A673 (cell line): Measurements from ENCODE around the gene ZFYVE19.

Experiments used
- EZH2 ChIP-seq: fragments of 200-600 bp; sonication (generic); IDR thresholded peaks from 2 replicates; pipeline ENCODE4 v1.6.1; 2017; ENCODE audit warnings: borderline replicate concordance, low read depth, mild to moderate bottlenecking, mixed read lengths, antibody characterized with exemption, low read length; ENCODE audit not compliant: poor library complexity, severe bottlenecking
- TF ChIP-seq, protein P1 (sequence below): fragments of 300-800, 200-600 bp; sonication (generic); conservative IDR thresholded peaks from 2 replicates; pipeline ENCODE4 v1.5.1; 2017; ENCODE audit warnings: low read depth, mild to moderate bottlenecking, antibody characterized with exemption, low read length, moderate library complexity, mixed read lengths

DNA sequence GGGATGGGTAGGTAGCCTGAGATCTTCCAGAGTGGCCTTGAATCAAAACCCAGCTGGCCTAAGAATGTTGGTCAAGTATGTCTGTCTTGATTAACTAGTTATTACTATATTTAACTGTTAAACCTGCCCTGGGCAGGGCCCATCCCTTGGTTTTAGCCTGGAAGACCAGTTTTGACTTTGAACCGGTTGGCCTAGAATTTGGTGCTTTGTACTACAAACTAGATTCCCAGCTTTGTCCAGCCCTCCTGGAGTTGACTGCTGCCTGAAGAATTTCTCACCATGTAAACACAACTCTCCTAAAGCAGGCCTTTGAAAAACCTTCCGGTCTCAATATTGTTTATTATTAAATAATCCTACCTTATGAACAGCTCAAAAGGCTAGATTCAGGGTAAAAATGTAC, 21.1 kb upstream of the ZFYVE19 start:
- TF ChIP-seq, protein P1, sequence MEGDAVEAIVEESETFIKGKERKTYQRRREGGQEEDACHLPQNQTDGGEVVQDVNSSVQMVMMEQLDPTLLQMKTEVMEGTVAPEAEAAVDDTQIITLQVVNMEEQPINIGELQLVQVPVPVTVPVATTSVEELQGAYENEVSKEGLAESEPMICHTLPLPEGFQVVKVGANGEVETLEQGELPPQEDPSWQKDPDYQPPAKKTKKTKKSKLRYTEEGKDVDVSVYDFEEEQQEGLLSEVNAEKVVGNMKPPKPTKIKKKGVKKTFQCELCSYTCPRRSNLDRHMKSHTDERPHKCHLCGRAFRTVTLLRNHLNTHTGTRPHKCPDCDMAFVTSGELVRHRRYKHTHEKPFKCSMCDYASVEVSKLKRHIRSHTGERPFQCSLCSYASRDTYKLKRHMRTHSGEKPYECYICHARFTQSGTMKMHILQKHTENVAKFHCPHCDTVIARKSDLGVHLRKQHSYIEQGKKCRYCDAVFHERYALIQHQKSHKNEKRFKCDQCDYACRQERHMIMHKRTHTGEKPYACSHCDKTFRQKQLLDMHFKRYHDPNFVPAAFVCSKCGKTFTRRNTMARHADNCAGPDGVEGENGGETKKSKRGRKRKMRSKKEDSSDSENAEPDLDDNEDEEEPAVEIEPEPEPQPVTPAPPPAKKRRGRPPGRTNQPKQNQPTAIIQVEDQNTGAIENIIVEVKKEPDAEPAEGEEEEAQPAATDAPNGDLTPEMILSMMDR = no peak
- no peak for TF ChIP-seq EZH2
